ENCODE measurements around the gene FRMD3.

FRMD3 gene

GRCh38 chr9:83267741-83268140 lies 270.5 kb downstream of the FRMD3 start:
- in situ Hi-C loops (cut with MboI; ENCODE audit: low pct_unique_long_range_greater_than_20kb, low sequenced_read_pairs, unreplicated experiment), result no loop called here
- TF ChIP-seq, protein P1, sequence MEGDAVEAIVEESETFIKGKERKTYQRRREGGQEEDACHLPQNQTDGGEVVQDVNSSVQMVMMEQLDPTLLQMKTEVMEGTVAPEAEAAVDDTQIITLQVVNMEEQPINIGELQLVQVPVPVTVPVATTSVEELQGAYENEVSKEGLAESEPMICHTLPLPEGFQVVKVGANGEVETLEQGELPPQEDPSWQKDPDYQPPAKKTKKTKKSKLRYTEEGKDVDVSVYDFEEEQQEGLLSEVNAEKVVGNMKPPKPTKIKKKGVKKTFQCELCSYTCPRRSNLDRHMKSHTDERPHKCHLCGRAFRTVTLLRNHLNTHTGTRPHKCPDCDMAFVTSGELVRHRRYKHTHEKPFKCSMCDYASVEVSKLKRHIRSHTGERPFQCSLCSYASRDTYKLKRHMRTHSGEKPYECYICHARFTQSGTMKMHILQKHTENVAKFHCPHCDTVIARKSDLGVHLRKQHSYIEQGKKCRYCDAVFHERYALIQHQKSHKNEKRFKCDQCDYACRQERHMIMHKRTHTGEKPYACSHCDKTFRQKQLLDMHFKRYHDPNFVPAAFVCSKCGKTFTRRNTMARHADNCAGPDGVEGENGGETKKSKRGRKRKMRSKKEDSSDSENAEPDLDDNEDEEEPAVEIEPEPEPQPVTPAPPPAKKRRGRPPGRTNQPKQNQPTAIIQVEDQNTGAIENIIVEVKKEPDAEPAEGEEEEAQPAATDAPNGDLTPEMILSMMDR (IDR thresholded peaks at IDR 0.05; ENCODE audit: extremely low read depth, insufficient read depth, missing control alignments), result no peak
- no peak for DNase-seq (ENCODE audit: low spot score)

GRCh38 chr9:83266666-83267496 lies 271.3 kb downstream of the FRMD3 start:
- in situ Hi-C loops (cut with MboI; ENCODE audit: low pct_unique_long_range_greater_than_20kb, low sequenced_read_pairs, unreplicated experiment), result no loop called here
- DNase-seq (ENCODE audit: low spot score), result no peak

DNA sequence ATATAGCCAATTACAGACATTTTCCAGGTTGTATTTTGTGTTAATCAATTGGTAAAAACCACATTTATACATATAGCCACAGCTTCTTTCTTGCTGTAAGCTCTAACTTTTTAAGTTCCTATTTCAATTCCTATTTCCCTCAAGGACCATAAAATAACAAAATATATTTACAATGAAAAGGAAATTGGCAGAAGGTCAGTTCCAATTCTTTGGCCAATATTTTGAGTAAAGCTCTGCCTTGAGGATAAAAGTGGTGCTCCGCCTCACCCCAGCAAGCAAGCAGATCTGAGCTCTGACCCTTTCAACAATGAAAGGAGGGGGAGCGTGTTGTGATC lies 271.9 kb downstream of the FRMD3 start:
- no peak for DNase-seq (ENCODE audit: low spot score)
- in situ Hi-C loops (cut with MboI; ENCODE audit: low pct_unique_long_range_greater_than_20kb, low sequenced_read_pairs, unreplicated experiment), result no loop called here
- TF ChIP-seq, protein P1 (IDR thresholded peaks at IDR 0.05; ENCODE audit: extremely low read depth, insufficient read depth, missing control alignments), result no peak

More at GRCh38 chr9:83266666-83267496, 271.3 kb downstream of the FRMD3 start:
- TF ChIP-seq, protein P1 (IDR thresholded peaks at IDR 0.05; ENCODE audit: extremely low read depth, insufficient read depth, missing control alignments), result no peak

DNA sequence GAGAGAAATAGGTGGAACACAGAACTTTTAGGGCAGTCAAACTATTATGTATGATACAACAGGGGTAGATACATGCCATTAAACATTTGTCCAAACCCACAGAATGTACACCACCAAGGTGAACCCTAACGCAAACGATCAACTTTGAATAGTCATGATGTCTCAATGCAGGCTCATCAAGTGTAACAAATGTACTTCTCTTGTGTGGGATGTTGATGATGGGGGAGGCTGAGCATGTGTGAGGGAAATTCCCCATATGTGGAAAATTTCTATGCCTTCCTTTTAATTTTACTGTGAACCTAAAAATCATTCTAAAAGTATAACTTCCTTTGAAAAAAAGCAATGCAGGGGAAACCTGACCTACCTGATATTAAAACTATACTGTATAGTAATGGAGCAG lies 273.9 kb downstream of the FRMD3 start:
- TF ChIP-seq, protein P1 (IDR thresholded peaks at IDR 0.05; ENCODE audit: extremely low read depth, insufficient read depth, missing control alignments), result no peak
- DNase-seq (ENCODE audit: low spot score), result no peak
- in situ Hi-C loops (cut with MboI; ENCODE audit: low pct_unique_long_range_greater_than_20kb, low sequenced_read_pairs, unreplicated experiment), result no loop called here

- no peak for DNase-seq (ENCODE audit: low spot score)
- TF ChIP-seq, protein P1 (IDR thresholded peaks at IDR 0.05; ENCODE audit: extremely low read depth, insufficient read depth, missing control alignments), result no peak
- in situ Hi-C loops (cut with MboI; ENCODE audit: low pct_unique_long_range_greater_than_20kb, low sequenced_read_pairs, unreplicated experiment), result no loop called here
Measured at GRCh38 chr9:83259558-83259957, 278.6 kb downstream of the FRMD3 start.

DNA sequence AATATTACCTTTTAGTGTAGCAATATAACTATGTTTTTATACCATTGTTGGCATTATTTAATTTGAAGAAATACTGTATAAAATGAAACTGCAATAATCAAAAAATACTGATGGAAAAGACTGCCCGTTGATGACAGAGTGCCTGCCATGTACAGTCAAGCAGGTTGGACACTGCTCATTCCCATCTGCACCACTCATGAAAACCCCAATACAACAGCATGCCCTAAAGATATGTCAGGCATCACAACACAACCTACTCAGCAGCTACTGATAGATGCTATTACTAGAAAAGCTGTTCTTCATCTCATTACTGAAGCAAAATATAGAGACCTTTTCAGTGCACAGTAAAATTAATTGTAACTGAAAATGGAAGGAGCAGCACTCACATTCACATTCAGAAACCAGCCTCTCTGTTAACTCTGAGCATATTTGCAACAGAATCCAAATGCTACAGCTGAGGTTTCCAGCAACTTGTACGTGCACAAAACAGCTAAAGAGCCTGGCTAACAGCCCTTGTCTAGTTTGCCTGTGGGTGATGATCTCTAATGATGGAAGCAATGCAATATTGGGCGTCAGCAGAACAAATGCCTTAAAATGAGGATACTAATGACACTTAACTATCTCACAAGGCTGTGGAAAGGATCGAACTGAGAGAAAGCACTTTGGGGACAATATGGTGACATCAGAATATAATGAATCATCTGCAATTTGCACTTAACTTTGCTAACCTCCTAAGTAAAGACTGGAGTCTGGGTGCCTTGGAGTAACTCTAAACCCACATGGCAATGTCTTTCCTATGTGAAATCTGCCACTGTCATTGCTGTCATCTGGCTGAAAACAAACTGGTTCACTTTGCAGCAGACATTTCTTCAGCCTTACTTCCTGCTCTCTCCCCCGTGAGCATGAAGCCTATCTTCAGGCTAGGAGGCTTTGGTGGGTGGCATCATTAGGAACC lies 280.0 kb downstream of the FRMD3 start:
- TF ChIP-seq, protein P1 (IDR thresholded peaks at IDR 0.05; ENCODE audit: extremely low read depth, insufficient read depth, missing control alignments), result no peak
- no peak for DNase-seq (ENCODE audit: low spot score)
- in situ Hi-C loops (cut with MboI; ENCODE audit: low pct_unique_long_range_greater_than_20kb, low sequenced_read_pairs, unreplicated experiment), result no loop called here

Measured in GM13977 (cell line).